ENCODE measurements around the gene IFIT2.
A peak's percentile ranks its signal among the peaks of the same experiment; 100 is the strongest.

Gene IFIT2

GRCh38 chr10:89346405-89347254 lies 44.8 kb downstream of the IFIT2 start:
- TF ChIP-seq RAD21 (IDR thresholded peaks at IDR 0.05; ENCODE audit: low read depth) (no peak), NFIC (IDR thresholded peaks at IDR 0.05) (no peak), CEBPB (IDR thresholded peaks at IDR 0.05) (peak; percentile 77), EGR1 (IDR thresholded peaks at IDR 0.05) (no peak)

GRCh38 chr10:89347701-89348457 lies 46.0 kb downstream of the IFIT2 start:
- TF ChIP-seq CEBPB (IDR thresholded peaks at IDR 0.05) (no peak), ZBTB7A (IDR thresholded peaks at IDR 0.05; ENCODE audit: low read depth) (no peak), EP300 (IDR thresholded peaks at IDR 0.05; ENCODE audit: borderline replicate concordance) (no peak), TAF1 (IDR thresholded peaks at IDR 0.05; ENCODE audit: low read depth) (no peak), YY1 (IDR thresholded peaks at IDR 0.05; ENCODE audit: low read depth) (no peak), TCF12 (IDR thresholded peaks at IDR 0.05; ENCODE audit: low read depth) (no peak), RAD21 (IDR thresholded peaks at IDR 0.05; ENCODE audit: low read depth) (no peak), TEAD4 (IDR thresholded peaks at IDR 0.05) (no peak), FOXM1 (IDR thresholded peaks at IDR 0.05; ENCODE audit: borderline replicate concordance, low read depth) (no peak), CREB1 (IDR thresholded peaks at IDR 0.05; ENCODE audit: low read depth) (no peak), NFIC (IDR thresholded peaks at IDR 0.05) (no peak), EGR1 (IDR thresholded peaks at IDR 0.05) (no peak)
- TF ChIP-seq, protein P1, sequence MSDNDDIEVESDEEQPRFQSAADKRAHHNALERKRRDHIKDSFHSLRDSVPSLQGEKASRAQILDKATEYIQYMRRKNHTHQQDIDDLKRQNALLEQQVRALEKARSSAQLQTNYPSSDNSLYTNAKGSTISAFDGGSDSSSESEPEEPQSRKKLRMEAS (IDR thresholded peaks at IDR 0.05), result no peak
- TF ChIP-seq, protein P2, sequence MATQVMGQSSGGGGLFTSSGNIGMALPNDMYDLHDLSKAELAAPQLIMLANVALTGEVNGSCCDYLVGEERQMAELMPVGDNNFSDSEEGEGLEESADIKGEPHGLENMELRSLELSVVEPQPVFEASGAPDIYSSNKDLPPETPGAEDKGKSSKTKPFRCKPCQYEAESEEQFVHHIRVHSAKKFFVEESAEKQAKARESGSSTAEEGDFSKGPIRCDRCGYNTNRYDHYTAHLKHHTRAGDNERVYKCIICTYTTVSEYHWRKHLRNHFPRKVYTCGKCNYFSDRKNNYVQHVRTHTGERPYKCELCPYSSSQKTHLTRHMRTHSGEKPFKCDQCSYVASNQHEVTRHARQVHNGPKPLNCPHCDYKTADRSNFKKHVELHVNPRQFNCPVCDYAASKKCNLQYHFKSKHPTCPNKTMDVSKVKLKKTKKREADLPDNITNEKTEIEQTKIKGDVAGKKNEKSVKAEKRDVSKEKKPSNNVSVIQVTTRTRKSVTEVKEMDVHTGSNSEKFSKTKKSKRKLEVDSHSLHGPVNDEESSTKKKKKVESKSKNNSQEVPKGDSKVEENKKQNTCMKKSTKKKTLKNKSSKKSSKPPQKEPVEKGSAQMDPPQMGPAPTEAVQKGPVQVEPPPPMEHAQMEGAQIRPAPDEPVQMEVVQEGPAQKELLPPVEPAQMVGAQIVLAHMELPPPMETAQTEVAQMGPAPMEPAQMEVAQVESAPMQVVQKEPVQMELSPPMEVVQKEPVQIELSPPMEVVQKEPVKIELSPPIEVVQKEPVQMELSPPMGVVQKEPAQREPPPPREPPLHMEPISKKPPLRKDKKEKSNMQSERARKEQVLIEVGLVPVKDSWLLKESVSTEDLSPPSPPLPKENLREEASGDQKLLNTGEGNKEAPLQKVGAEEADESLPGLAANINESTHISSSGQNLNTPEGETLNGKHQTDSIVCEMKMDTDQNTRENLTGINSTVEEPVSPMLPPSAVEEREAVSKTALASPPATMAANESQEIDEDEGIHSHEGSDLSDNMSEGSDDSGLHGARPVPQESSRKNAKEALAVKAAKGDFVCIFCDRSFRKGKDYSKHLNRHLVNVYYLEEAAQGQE (IDR thresholded peaks at IDR 0.05; ENCODE audit: low read depth), result no peak
- TF ChIP-seq, protein P3, sequence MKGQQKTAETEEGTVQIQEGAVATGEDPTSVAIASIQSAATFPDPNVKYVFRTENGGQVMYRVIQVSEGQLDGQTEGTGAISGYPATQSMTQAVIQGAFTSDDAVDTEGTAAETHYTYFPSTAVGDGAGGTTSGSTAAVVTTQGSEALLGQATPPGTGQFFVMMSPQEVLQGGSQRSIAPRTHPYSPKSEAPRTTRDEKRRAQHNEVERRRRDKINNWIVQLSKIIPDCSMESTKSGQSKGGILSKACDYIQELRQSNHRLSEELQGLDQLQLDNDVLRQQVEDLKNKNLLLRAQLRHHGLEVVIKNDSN (IDR thresholded peaks at IDR 0.05), result no peak

- no peak for TF ChIP-seq NFIC (IDR thresholded peaks at IDR 0.05)
- TF ChIP-seq, protein P1 (IDR thresholded peaks at IDR 0.05), result no peak
- TF ChIP-seq, protein P3 (IDR thresholded peaks at IDR 0.05), result no peak
- TF ChIP-seq, protein P2 (IDR thresholded peaks at IDR 0.05; ENCODE audit: low read depth), result no peak
- no peak for TF ChIP-seq CREB1 (IDR thresholded peaks at IDR 0.05; ENCODE audit: low read depth)
- no peak for TF ChIP-seq TCF12 (IDR thresholded peaks at IDR 0.05; ENCODE audit: low read depth)
- no peak for TF ChIP-seq ZBTB7A (IDR thresholded peaks at IDR 0.05; ENCODE audit: low read depth)
- no peak for TF ChIP-seq CEBPB (IDR thresholded peaks at IDR 0.05)
- no peak for TF ChIP-seq EP300 (IDR thresholded peaks at IDR 0.05; ENCODE audit: borderline replicate concordance)
- no peak for TF ChIP-seq FOXM1 (IDR thresholded peaks at IDR 0.05; ENCODE audit: borderline replicate concordance, low read depth)
- no peak for TF ChIP-seq TAF1 (IDR thresholded peaks at IDR 0.05; ENCODE audit: low read depth)
Measured at GRCh38 chr10:89348481-89348880, 46.6 kb downstream of the IFIT2 start.

DNA sequence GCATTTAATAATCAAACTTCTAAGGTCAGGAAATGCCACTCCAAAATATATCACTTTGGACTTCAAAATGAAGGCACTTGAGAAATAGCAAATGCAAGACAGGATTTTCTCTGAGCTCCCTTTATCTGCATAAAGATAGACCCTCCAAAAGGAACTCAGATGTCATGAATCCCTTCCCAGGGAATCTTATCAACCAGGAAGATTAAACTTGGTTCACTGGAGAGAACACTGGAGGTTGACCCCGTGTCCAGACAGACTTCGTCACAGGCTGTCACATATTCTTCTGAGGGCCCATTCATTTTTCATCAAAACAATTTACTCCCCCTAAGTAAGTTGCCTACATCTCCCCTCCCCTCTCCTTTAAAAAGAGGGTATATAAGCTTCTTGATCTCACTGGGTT lies 47.1 kb downstream of the IFIT2 start:
- TF ChIP-seq TCF12 (IDR thresholded peaks at IDR 0.05; ENCODE audit: low read depth) (no peak), ZBTB7A (IDR thresholded peaks at IDR 0.05; ENCODE audit: low read depth) (no peak), CREB1 (IDR thresholded peaks at IDR 0.05; ENCODE audit: low read depth) (no peak)

GRCh38 chr10:89350631-89351315 lies 48.9 kb downstream of the IFIT2 start:
- TF ChIP-seq, protein P1 (IDR thresholded peaks at IDR 0.05), result 0 out of 2 replicates have a peak, but pooled peaks have one; percentile 17

Measured in Ishikawa (cell line).